Calu3 (cell line): ENCODE data around the gene TMEM98. TPM values are rescaled to one million over a fixed set of nuclear protein-coding genes. Genes with fewer than 3 reads are reported as not detected.

Experiments used
- BruUV-seq: library from RNA; stranded (reverse); fragments of 400-500 nt; replicated peaks from 2 replicates; lab custom pipeline; 2021; lab: Mats Ljungman, UMichigan
- CTCF ChIA-PET: fragments of 300-600 bp; sonication (Branson Sonifier 250); formaldehyde crosslinking; loops from one replicate; lab custom pipeline; 2022; ENCODE audit warnings: antibody characterized with exemption; lab: Charles Lee
- DNase-seq: peaks from one replicate; pipeline ENCODE4 v3.0.0; 2022
- H3K27ac Mint-ChIP-seq: one replicate; pipeline ENCODE4 v1.8.0; 2022; ENCODE audit warnings: mixed read lengths; ENCODE audit not compliant: unreplicated experiment
- H3K27me3 Mint-ChIP-seq: one replicate; pipeline ENCODE4 v1.8.0; 2022; ENCODE audit warnings: mixed read lengths; ENCODE audit not compliant: unreplicated experiment
- H3K36me3 Mint-ChIP-seq: one replicate; pipeline ENCODE4 v1.8.0; 2022; ENCODE audit warnings: mild to moderate bottlenecking, moderate library complexity, mixed read lengths; ENCODE audit not compliant: insufficient read depth, unreplicated experiment
- H3K4me1 Mint-ChIP-seq: one replicate; pipeline ENCODE4 v1.8.0; 2022; ENCODE audit warnings: mild to moderate bottlenecking, low read depth, mixed read lengths; ENCODE audit not compliant: unreplicated experiment
- H3K4me3 Mint-ChIP-seq: one replicate; pipeline ENCODE4 v1.8.0; 2022; ENCODE audit warnings: mild to moderate bottlenecking, low read depth, moderate library complexity, mixed read lengths; ENCODE audit not compliant: unreplicated experiment
- H3K9me3 Mint-ChIP-seq: one replicate; pipeline ENCODE4 v1.8.0; 2022; ENCODE audit warnings: low read depth, mixed read lengths; ENCODE audit not compliant: unreplicated experiment
- intact Hi-C: fragments of 100-400 bp; cut with micrococcal nuclease; formaldehyde crosslinking; loops from one replicate; pipeline ENCODE4 v1.10.0; 2022; ENCODE audit not compliant: unreplicated experiment
- total RNA-seq: library from RNA; stranded (reverse); gene quantifications from 2 replicates; pipeline ENCODE4 v1.2.3, GENCODE V29; 2022
- TF ChIP-seq, protein P1 (sequence below): fragments of 200-600 bp; IDR thresholded peaks from one replicate; pipeline ENCODE4 v1.8.0; 2022; ENCODE audit warnings: antibody characterized with exemption; ENCODE audit not compliant: unreplicated experiment

The TMEM98 gene
- total RNA-seq, 1 experiment from 2014 or later = 2.1 TPM

- no peak for DNase-seq
- H3K27ac Mint-ChIP-seq = no peak overlapping the region
- BruUV-seq = no TSS peak
- peaks cover 15% of the 10 kb centered on the region for H3K27me3 Mint-ChIP-seq
- TF ChIP-seq, protein P1, sequence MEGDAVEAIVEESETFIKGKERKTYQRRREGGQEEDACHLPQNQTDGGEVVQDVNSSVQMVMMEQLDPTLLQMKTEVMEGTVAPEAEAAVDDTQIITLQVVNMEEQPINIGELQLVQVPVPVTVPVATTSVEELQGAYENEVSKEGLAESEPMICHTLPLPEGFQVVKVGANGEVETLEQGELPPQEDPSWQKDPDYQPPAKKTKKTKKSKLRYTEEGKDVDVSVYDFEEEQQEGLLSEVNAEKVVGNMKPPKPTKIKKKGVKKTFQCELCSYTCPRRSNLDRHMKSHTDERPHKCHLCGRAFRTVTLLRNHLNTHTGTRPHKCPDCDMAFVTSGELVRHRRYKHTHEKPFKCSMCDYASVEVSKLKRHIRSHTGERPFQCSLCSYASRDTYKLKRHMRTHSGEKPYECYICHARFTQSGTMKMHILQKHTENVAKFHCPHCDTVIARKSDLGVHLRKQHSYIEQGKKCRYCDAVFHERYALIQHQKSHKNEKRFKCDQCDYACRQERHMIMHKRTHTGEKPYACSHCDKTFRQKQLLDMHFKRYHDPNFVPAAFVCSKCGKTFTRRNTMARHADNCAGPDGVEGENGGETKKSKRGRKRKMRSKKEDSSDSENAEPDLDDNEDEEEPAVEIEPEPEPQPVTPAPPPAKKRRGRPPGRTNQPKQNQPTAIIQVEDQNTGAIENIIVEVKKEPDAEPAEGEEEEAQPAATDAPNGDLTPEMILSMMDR = no peak
- H3K4me1 Mint-ChIP-seq = peaks cover 14% of the 10 kb centered on the region
- H3K4me3 Mint-ChIP-seq = no peak overlapping the region
- no peaks in the 10 kb centered on the region for H3K9me3 Mint-ChIP-seq
- intact Hi-C loops = no loop called here
- CTCF ChIA-PET = no interaction called here
- H3K36me3 Mint-ChIP-seq = no peaks in the 10 kb centered on the region
These were observed 27.2 kb downstream of the TMEM98 start for GRCh38 chr17:32955155-32955554.

GRCh38 chr17:32956240-32956970 is 28.5 kb downstream of the TMEM98 start:
- no peak for DNase-seq
- CTCF ChIA-PET = no interaction called here
- intact Hi-C loops = no loop called here
- Mint-ChIP-seq H3K4me3 (no peak overlapping the region), H3K27me3 (peaks cover 15% of the 10 kb centered on the region), H3K9me3 (no peaks in the 10 kb centered on the region), H3K4me1 (peaks cover 14% of the 10 kb centered on the region), H3K27ac (no peak overlapping the region), H3K36me3 (no peaks in the 10 kb centered on the region)
- TF ChIP-seq, protein P1 = no peak
- no TSS peak for BruUV-seq

GRCh38 chr17:32958418-32958817 is 30.5 kb downstream of the TMEM98 start:
- no peak for DNase-seq
- Mint-ChIP-seq H3K4me1 (peaks cover 14% of the 10 kb centered on the region), H3K9me3 (no peaks in the 10 kb centered on the region), H3K27me3 (peaks cover 12% of the 10 kb centered on the region), H3K27ac (no peak overlapping the region), H3K36me3 (no peaks in the 10 kb centered on the region), H3K4me3 (no peak overlapping the region)
- TF ChIP-seq, protein P1 = no peak
- intact Hi-C loops = no loop called here
- BruUV-seq = no TSS peak
- CTCF ChIA-PET = no interaction called here

- Mint-ChIP-seq H3K27me3 (peaks cover 36% of the 10 kb centered on the region), H3K4me3 (no peak overlapping the region), H3K9me3 (no peaks in the 10 kb centered on the region), H3K27ac (no peak overlapping the region), H3K36me3 (no peaks in the 10 kb centered on the region), H3K4me1 (no peaks in the 10 kb centered on the region)
- intact Hi-C loops = no loop called here
- no peak for DNase-seq
- CTCF ChIA-PET = interaction anchor here (1.1 kb wide), 1 partner anchor 16 kb away, joined by 3 read pairs; no protein-coding TSS in a partner anchor
- TF ChIP-seq, protein P1 = no peak
- no TSS peak for BruUV-seq
These were observed 32.9 kb downstream of the TMEM98 start for GRCh38 chr17:32960815-32961214.
